Ovary (tissue), 9 donors: ENCODE data around the gene MRPS25. TPM values are rescaled to one million over a fixed set of nuclear protein-coding genes. Genes with fewer than 3 reads are reported as not detected.

Experiments
- DNase-seq, 5 donors: peaks; one replicate each; pipeline ENCODE4 v3.0.0-alpha.2; 2019 to 2020
- H3K27ac ChIP-seq, 2 donors: fragments of 200-600 bp; one replicate each; pipeline versions ENCODE4 v1.5.1 to v1.8.0; 2019 to 2022
- H3K27me3 ChIP-seq: fragments of 200-600 bp; one replicate; pipeline ENCODE4 v1.8.0; 2022
- H3K36me3 ChIP-seq: fragments of 200-600 bp; sonication (generic); one replicate; pipeline ENCODE4 v1.5.1; 2019
- H3K4me1 ChIP-seq: one replicate; pipeline ENCODE4 v1.8.1; 2013; ENCODE audit warnings: mild to moderate bottlenecking, moderate library complexity; ENCODE audit not compliant: insufficient read depth
- H3K4me3 ChIP-seq: fragments of 200-600 bp; sonication (generic); one replicate; pipeline ENCODE4 v1.5.1; 2017
- H3K9me3 ChIP-seq, 2 donors: fragments of 200-600 bp in 1 of 2; sonication (generic) in 1 of 2; one replicate each; pipeline versions ENCODE4 v1.5.1 to v1.8.1; 2013 to 2019; ENCODE audit warnings: mild to moderate bottlenecking in 1 of 2, moderate library complexity in 1 of 2
- CTCF ChIP-seq, 3 donors: fragments of 450-650 bp in 2 of 3; fragments of 200-600 bp in 1 of 3; IDR thresholded peaks; one replicate each; pipeline versions ENCODE4 v1.5.1 to v1.8.0; 2016 to 2022; ENCODE audit warnings: antibody characterized with exemption in 3 of 3, mild to moderate bottlenecking in 1 of 3
- EP300 ChIP-seq: sonication (generic); formaldehyde crosslinking; IDR thresholded peaks from one replicate; pipeline ENCODE4 v1.6.1; 2017; ENCODE audit warnings: antibody characterized with exemption
- POLR2A ChIP-seq: fragments of 450-650 bp; IDR thresholded peaks from one replicate; pipeline ENCODE4 v1.6.1; 2017; ENCODE audit warnings: antibody characterized with exemption, mild to moderate bottlenecking, moderate library complexity
- WGBS, 3 donors: extraction: QIAGEN DNeasy Blood & Tissue Kit in 1 of 3; methylation state at CpG; one replicate each; pipeline versions ENCODE4 v1.1.5 to v1.1.7; 2013 to 2017; 5-methylcytosine and 5-hydroxymethylcytosine counted together
- intact Hi-C, 4 donors: fragments of 100-400 bp; cut with DNase I; formaldehyde crosslinking; loops; one replicate each; pipeline versions ENCODE4 v1.11.0 to v1.15.1; 2022 to 2023
- polyA plus RNA-seq, 2 donors: library from polyadenylated mRNA; stranded (reverse); fragments of 200-250 nt in 1 of 2; fragments of 350-450 nt in 1 of 2; fragmentation: Illumina TruSeq in 1 of 2; extraction: RNeasy Lipid Tissue Mini Kit (QIAGEN cat#74804) in 1 of 2; gene quantifications; one replicate each; pipeline ENCODE4 v1.2.3, GENCODE V29; 2013 to 2014
- total RNA-seq, 7 donors: library from RNA; depleted of rRNA in 2 of 7; stranded (reverse); fragments of >200 nt in 2 of 7; fragmentation: NEBNext Ultra II Directional in 3 of 7; extraction: Animal tissue kit (Norgen Biotek cat#: 25700) in 3 of 7; gene quantifications; one replicate each; pipeline versions ENCODE4 v1.1.0 to v1.2.4, GENCODE V29; 2016 to 2023
- donor health status: DM: no; HTN: no; CAD: no; lungs with moderate emphysema.
- donor health status: DM: no; HTN: no; CAD: no.
- donor health status: Bipolar disorder and iron deficiency.
- donor health status: DM: yes; HTN: yes; CAD: no.
- donor health status: DM: no; HTN: no; CAD: no.
- donor health status: DM: yes; HTN: yes; CAD: no.

Gene MRPS25
- total and polyA plus RNA-seq, 9 donors: 22.5 to 50.5 (median 34.1) TPM

- no peak overlapping the region for H3K27ac ChIP-seq
- intact Hi-C loops: loop anchor here in 2 of 4 donors (10.0 kb wide), 1 partner anchor 125 kb away; no protein-coding TSS in a partner anchor
- 83 to 89% (median 87%) methylated on average over 2 of the region's 2 CpGs for WGBS, 3 donors
- TF ChIP-seq EP300: no peak
- TF ChIP-seq CTCF (IDR thresholded peaks at IDR 0.05): no peak
- no peak for TF ChIP-seq POLR2A
- no peaks in the 10 kb centered on the region for H3K9me3 ChIP-seq
- no peaks in the 10 kb centered on the region for H3K27me3 ChIP-seq
- DNase-seq: no peak
- H3K4me3 ChIP-seq: no peak overlapping the region
- no peaks in the 10 kb centered on the region for H3K4me1 ChIP-seq
- H3K36me3 ChIP-seq: no peaks in the 10 kb centered on the region
Measured at GRCh38 chr3:15049584-15049983, 15.5 kb downstream of the MRPS25 start.

GRCh38 chr3:15045667-15046066, 19.4 kb downstream of the MRPS25 start:
- TF ChIP-seq EP300: no peak
- TF ChIP-seq CTCF (IDR thresholded peaks at IDR 0.05): no peak
- no peak for TF ChIP-seq POLR2A

GRCh38 chr3:15044326-15044725, 20.8 kb downstream of the MRPS25 start:
- TF ChIP-seq CTCF (IDR thresholded peaks at IDR 0.05) (no peak), EP300 (no peak), POLR2A (no peak)
- DNase-seq: no peak
- peaks cover 2% of the 10 kb centered on the region for H3K4me1 ChIP-seq
- intact Hi-C loops: loop anchor here in 2 of 4 donors (10.0 kb wide), 1 partner anchor 120 kb away; no protein-coding TSS in a partner anchor
- H3K36me3 ChIP-seq: no peaks in the 10 kb centered on the region
- 70 to 80% (median 74%) methylated on average over 7 of the region's 7 CpGs for WGBS, 3 donors
- no peaks in the 10 kb centered on the region for H3K9me3 ChIP-seq
- H3K27ac ChIP-seq: no peak overlapping the region
- H3K27me3 ChIP-seq: no peaks in the 10 kb centered on the region
- H3K4me3 ChIP-seq: no peak overlapping the region

More at GRCh38 chr3:15045667-15046066, 19.4 kb downstream of the MRPS25 start:
- no peak overlapping the region for H3K27ac ChIP-seq
- 70 to 74% (median 70%) methylated on average over 1 of the region's 1 CpG for WGBS, 3 donors
- intact Hi-C loops: loop anchor here in 2 of 4 donors (10.0 kb wide), 1 partner anchor 121 kb away; no protein-coding TSS in a partner anchor
- no peaks in the 10 kb centered on the region for H3K36me3 ChIP-seq
- H3K9me3 ChIP-seq: no peaks in the 10 kb centered on the region
- no peak overlapping the region for H3K4me3 ChIP-seq
- peaks cover 1% of the 10 kb centered on the region for H3K4me1 ChIP-seq
- DNase-seq: no peak
- no peaks in the 10 kb centered on the region for H3K27me3 ChIP-seq

GRCh38 chr3:15043408-15044171, 21.5 kb downstream of the MRPS25 start:
- Histone ChIP-seq H3K27ac (no peak overlapping the region), H3K27me3 (no peaks in the 10 kb centered on the region), H3K4me3 (no peak overlapping the region), H3K9me3 (no peaks in the 10 kb centered on the region), H3K4me1 (peaks cover 4% of the 10 kb centered on the region), H3K36me3 (no peaks in the 10 kb centered on the region)
- WGBS, 3 donors: 71 to 81% (median 71%) methylated on average over 11 of the region's 11 CpGs
- no peak for TF ChIP-seq POLR2A
- TF ChIP-seq CTCF (IDR thresholded peaks at IDR 0.05): no peak
- TF ChIP-seq EP300: no peak
- intact Hi-C loops: loop anchor here in 2 of 4 donors (10.0 kb wide), 1 partner anchor 119 kb away; no protein-coding TSS in a partner anchor
- no peak for DNase-seq
